HG03095 (cell line): ENCODE results near the gene RMDN2.

ENCODE experiments used
- ATAC-seq: cut with Tn5 transposase; IDR thresholded peaks from one replicate; pipeline ENCODE4 v1.9.1; 2021; ENCODE audit warnings: moderate library complexity; ENCODE audit not compliant: unreplicated experiment

RMDN2 gene

GRCh38 chr2:37925063-37925897 is at the start of gene RMDN2:
Gene RMDN2, plus strand, starts transcription at chr2:37925287. Its CDS starts 3,991 bp downstream, at chr2:37929278.
- ATAC-seq = peak; percentile 89

- no peak for ATAC-seq
Measured at GRCh38 chr2:37875403-37875906, 49.6 kb upstream of the RMDN2 start.

- no peak for ATAC-seq
Measured at GRCh38 chr2:37876227-37876626, 48.9 kb upstream of the RMDN2 start.

GRCh38 chr2:37877457-37878315 is 47.4 kb upstream of the RMDN2 start:
- ATAC-seq = no peak

GRCh38 chr2:37878536-37878935 is 46.6 kb upstream of the RMDN2 start:
- no peak for ATAC-seq

GRCh38 chr2:37880551-37880950 is 44.5 kb upstream of the RMDN2 start:
- no peak for ATAC-seq

- no peak for ATAC-seq
Measured at GRCh38 chr2:37881397-37881796, 43.7 kb upstream of the RMDN2 start.

- ATAC-seq = no peak
Measured at GRCh38 chr2:37882036-37882435, 43.1 kb upstream of the RMDN2 start.

GRCh38 chr2:37883518-37883917 is 41.6 kb upstream of the RMDN2 start:
- no peak for ATAC-seq

- ATAC-seq = no peak
Measured at GRCh38 chr2:37885329-37885993, 39.6 kb upstream of the RMDN2 start.

- no peak for ATAC-seq
Measured at GRCh38 chr2:37886745-37887144, 38.3 kb upstream of the RMDN2 start.

GRCh38 chr2:37887286-37887685 is 37.8 kb upstream of the RMDN2 start:
- ATAC-seq = no peak

GRCh38 chr2:37890893-37891495 is 34.1 kb upstream of the RMDN2 start:
- ATAC-seq = peak; percentile 46

GRCh38 chr2:37891846-37892435 is 33.1 kb upstream of the RMDN2 start:
- no peak for ATAC-seq

- peak; percentile 76 for ATAC-seq
Measured at GRCh38 chr2:37892436-37893114, 32.5 kb upstream of the RMDN2 start.

- no peak for ATAC-seq
Measured at GRCh38 chr2:37893327-37893726, 31.8 kb upstream of the RMDN2 start.

- ATAC-seq = no peak
Measured at GRCh38 chr2:37894047-37894446, 31.0 kb upstream of the RMDN2 start.

- no peak for ATAC-seq
Measured at GRCh38 chr2:37894601-37895000, 30.5 kb upstream of the RMDN2 start.

GRCh38 chr2:37895140-37895539 is 29.9 kb upstream of the RMDN2 start:
- ATAC-seq = no peak

- ATAC-seq = no peak
Measured at GRCh38 chr2:37896319-37896718, 28.8 kb upstream of the RMDN2 start.
